Measurements from ENCODE around the gene PLEKHO2. TPM values are rescaled to one million over a fixed set of nuclear protein-coding genes. Genes with fewer than 3 reads are reported as not detected.
A peak's percentile ranks its signal among the peaks of the same experiment; 100 is the strongest.

PLEKHO2 gene
- total and polyA plus RNA-seq, 7 donors = 1.9 to 6.7 (median 5.2) TPM

DNA sequence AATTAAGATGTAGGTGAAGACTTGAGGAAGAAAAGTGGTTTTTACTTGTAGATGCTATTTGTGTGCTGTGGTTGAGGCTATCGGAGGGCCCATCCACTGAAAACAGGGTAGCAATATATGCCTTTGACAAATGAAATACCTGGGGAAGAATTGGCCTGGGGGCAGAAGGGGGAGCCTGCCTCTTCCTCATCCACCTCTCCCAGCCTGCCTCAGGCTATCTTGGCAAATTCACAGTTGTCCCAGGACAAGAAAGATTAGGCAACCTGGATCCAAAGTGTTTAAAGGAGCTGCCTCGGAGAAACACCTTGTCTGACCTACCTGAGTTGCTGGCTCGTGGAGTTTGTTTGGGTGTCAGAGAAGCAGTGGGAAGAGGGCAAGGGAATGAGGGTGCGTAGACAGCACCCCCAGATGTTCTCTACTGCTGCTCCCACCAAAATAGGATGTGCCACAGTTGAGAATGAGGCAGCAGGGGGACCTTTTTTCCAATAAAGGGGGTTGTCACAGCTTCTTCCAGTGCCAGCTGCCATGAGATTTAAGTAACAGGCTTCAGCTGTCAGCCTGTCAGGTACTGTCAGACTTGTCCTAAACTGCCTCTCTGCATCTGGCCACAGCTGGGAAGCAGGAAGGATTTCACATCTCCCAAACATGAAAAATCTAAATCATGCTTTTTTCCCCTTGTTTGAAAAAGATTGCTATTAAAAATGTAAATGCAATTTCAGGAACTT, 9.2 kb downstream of the PLEKHO2 start:
- WGBS, 3 donors = 76 to 85% (median 83%) methylated on average over 4 of the region's 4 CpGs
- ATAC-seq (no peak), DNase-seq (no peak)
- Histone ChIP-seq H3K27ac (peak overlapping the region; percentile 16), H3K36me3 (ENCODE audit: insufficient read depth in 1 of 2, low read depth in 1 of 2) (peaks cover 0 to 42% of the 10 kb centered on the region in 2 donors), H3K4me1 (peaks cover 3% of the 10 kb centered on the region), H3K4me3 (no peak overlapping the region), H3K9me3 (no peaks in the 10 kb centered on the region), H3K27me3 (ENCODE audit: insufficient read depth in 3 of 3, low read length in 2 of 3) (no peaks in the 10 kb centered on the region)
- intact Hi-C loops (cut with DNase I) = no loop called here
- TF ChIP-seq, protein P1, sequence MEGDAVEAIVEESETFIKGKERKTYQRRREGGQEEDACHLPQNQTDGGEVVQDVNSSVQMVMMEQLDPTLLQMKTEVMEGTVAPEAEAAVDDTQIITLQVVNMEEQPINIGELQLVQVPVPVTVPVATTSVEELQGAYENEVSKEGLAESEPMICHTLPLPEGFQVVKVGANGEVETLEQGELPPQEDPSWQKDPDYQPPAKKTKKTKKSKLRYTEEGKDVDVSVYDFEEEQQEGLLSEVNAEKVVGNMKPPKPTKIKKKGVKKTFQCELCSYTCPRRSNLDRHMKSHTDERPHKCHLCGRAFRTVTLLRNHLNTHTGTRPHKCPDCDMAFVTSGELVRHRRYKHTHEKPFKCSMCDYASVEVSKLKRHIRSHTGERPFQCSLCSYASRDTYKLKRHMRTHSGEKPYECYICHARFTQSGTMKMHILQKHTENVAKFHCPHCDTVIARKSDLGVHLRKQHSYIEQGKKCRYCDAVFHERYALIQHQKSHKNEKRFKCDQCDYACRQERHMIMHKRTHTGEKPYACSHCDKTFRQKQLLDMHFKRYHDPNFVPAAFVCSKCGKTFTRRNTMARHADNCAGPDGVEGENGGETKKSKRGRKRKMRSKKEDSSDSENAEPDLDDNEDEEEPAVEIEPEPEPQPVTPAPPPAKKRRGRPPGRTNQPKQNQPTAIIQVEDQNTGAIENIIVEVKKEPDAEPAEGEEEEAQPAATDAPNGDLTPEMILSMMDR (IDR thresholded peaks at IDR 0.05) = no peak

DNA sequence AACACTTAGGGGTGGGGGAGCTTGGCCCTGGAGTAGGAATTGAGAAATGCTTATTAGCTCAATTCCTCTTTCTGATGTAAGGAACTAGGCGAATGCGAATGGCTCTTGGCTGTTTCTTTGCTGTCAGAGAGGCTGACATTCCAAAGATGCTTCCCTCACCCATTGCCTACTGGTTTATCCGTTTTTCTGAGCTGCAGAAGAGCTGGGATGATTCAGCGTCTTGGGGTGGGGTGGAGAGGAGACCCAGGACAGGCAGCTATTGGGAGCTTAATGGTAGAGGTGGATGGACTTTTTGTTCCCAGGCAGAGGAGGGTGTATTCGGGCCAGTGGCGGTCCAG, 9.8 kb downstream of the PLEKHO2 start:
- H3K4me1 ChIP-seq = peaks cover 4% of the 10 kb centered on the region
- TF ChIP-seq, protein P1 (IDR thresholded peaks at IDR 0.05) = no peak
- ATAC-seq = peak in 1 of 4 donors; percentile 28
- peak overlapping the region; percentile 16 for H3K27ac ChIP-seq
- intact Hi-C loops (cut with DNase I) = no loop called here
- 67 to 72% (median 68%) methylated on average over 6 of the region's 6 CpGs for WGBS, 3 donors
- peaks cover 0 to 42% of the 10 kb centered on the region in 2 donors for H3K36me3 ChIP-seq (ENCODE audit: insufficient read depth in 1 of 2, low read depth in 1 of 2)
- H3K4me3 ChIP-seq = no peak overlapping the region
- no peaks in the 10 kb centered on the region for H3K9me3 ChIP-seq
- no peak for DNase-seq
- H3K27me3 ChIP-seq (ENCODE audit: insufficient read depth in 3 of 3, low read length in 2 of 3) = no peaks in the 10 kb centered on the region

DNA sequence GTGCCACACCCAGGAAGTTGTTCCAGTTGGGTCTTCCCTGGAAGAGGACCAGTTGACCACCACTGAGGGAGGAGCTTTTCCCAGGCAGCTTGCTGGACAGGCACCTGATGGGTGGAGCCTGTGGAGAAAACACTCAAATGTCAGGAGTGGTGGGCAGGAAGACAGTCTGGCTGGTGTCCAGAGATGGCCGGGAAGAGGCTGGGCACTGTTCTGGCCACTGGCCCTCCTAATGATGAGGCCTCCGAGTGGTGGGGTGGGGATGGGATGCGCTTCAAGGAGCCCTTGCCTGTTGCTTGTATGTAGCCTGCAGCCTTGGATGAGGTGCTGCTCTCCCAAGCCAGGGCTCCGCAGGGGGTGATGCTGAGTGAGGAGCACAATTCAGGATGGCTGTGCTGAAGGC, 12.3 kb downstream of the PLEKHO2 start:
- H3K9me3 ChIP-seq = no peaks in the 10 kb centered on the region
- WGBS, 3 donors = 44 to 50% (median 44%) methylated on average over 4 of the region's 4 CpGs
- peaks cover 0 to 37% of the 10 kb centered on the region in 2 donors for H3K36me3 ChIP-seq (ENCODE audit: insufficient read depth in 1 of 2, low read depth in 1 of 2)
- DNase-seq = no peak
- intact Hi-C loops (cut with DNase I) = no loop called here
- H3K27me3 ChIP-seq (ENCODE audit: insufficient read depth in 3 of 3, low read length in 2 of 3) = no peaks in the 10 kb centered on the region
- TF ChIP-seq, protein P1 (IDR thresholded peaks at IDR 0.05) = no peak
- no peak for ATAC-seq
- H3K4me1 ChIP-seq = peaks cover 16% of the 10 kb centered on the region
- no peak overlapping the region for H3K27ac ChIP-seq
- H3K4me3 ChIP-seq = no peak overlapping the region

DNA sequence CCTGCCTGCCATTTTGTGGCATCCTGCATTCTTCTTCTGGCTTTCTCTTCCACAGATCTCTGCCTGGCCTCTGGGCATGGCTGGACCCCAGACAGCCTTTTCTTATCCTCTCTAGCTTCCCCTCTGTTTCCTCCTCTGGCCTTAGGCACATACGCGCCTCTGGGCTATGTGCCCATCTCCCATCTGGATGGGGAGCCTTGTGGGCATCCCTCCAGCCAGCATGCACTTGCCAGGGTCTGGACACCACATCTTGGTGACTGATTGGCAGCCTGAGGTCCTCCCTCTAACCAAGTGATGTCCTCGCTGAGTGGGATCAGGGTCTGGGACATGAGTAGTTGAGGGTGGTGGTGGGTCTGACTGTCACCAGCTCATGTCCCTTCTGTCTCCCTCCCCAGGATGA, 12.8 kb downstream of the PLEKHO2 start:
- Histone ChIP-seq H3K27ac (no peak overlapping the region), H3K36me3 (ENCODE audit: insufficient read depth in 1 of 2, low read depth in 1 of 2) (peaks cover 0 to 32% of the 10 kb centered on the region in 2 donors), H3K9me3 (no peaks in the 10 kb centered on the region), H3K27me3 (ENCODE audit: insufficient read depth in 3 of 3, low read length in 2 of 3) (no peaks in the 10 kb centered on the region), H3K4me3 (no peak overlapping the region), H3K4me1 (peaks cover 16% of the 10 kb centered on the region)
- WGBS, 3 donors = 69 to 80% (median 79%) methylated on average over 3 of the region's 3 CpGs
- ATAC-seq (no peak), DNase-seq (no peak)
- TF ChIP-seq, protein P1 (IDR thresholded peaks at IDR 0.05) = no peak
- intact Hi-C loops (cut with DNase I) = no loop called here
